Kasumi-1 (cell line): ENCODE measurements around the gene DAZAP1.
"Not testable (repeated sequence)": the region's sequence is repeated elsewhere in the genome, so short reads cannot be mapped to it uniquely, and the experiment has no call there.

Source experiments
- DNase-seq, 2 experiments: peaks; one replicate each; lab custom pipeline; 2025; lab: John Stamatoyannopoulos, UW

The DAZAP1 gene

DNA sequence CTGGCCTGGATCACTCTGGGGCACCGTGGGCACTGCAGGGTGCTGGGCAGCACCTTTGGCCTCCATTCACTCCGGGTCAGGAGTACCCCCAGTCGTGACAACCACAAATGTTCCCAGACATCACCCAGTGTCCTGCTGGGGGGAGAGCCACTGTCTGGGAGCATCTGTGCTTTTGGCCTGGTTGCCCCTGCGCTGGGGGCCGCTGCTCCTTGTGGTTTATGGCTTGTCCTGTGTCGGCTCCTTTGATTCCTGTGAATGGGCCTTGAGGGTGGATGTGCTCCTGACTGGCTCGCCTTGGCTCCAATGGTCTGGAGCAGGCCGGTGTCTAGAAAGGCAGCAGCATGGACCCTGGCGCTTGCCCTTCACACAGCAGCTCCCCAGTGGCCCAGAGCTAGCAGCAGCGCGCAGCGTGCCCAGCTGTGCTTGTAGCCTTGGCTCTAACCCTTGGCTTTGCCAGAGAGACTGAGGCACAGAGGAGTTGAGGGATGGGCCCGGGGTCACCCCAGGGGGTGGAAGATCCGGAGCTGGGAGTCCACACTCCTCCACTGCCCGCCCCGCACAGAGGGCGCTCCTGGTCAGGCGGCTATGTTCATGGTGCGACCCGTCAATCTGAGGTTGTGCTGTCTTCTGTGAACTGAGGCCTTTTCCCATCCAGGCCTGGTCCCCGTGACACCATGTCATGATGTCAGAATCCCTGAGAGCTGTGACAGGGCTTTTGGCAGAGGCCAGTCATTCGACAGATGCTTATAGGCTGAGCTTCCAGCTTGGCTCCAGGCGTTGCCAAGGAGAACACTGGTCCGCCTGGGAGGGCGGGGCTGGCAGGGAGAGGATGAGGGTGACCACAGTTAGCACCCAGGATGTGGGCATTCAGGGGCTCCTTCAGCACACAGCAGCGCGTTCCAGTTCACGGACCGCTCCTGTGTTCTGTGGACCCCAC is 4.1 kb downstream of the DAZAP1 start:
- no peak for DNase-seq

DNA sequence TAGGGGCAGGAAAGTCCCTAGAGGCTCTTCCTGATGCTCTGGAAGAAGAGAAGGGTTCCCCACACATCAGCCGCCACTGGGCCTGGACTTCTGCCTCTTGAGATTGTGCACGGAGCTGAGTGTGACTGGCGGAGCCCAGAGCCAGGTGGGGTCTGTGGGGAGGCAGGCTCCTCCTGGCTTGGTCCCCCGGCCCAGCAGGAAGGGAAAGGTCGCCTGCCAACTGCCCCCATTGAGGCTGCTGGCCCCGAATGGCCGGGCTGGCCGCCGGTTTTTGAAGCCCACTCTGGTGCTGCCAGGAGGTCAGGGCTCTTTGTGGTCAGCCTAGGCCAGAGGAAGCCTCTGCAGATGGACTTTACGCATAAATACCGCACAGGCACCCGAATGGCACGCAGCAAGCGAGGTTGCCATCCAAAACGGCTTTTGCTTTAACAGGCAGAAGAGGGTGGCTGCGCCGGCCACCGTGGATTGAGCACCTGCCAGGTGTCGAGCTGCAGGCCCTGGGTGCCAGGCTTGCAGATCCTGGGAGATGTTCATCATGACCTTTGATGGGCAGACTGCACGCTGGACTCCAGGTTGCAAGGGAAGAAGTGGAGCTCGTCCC is 5.0 kb downstream of the DAZAP1 start:
- DNase-seq, result no peak

DNA sequence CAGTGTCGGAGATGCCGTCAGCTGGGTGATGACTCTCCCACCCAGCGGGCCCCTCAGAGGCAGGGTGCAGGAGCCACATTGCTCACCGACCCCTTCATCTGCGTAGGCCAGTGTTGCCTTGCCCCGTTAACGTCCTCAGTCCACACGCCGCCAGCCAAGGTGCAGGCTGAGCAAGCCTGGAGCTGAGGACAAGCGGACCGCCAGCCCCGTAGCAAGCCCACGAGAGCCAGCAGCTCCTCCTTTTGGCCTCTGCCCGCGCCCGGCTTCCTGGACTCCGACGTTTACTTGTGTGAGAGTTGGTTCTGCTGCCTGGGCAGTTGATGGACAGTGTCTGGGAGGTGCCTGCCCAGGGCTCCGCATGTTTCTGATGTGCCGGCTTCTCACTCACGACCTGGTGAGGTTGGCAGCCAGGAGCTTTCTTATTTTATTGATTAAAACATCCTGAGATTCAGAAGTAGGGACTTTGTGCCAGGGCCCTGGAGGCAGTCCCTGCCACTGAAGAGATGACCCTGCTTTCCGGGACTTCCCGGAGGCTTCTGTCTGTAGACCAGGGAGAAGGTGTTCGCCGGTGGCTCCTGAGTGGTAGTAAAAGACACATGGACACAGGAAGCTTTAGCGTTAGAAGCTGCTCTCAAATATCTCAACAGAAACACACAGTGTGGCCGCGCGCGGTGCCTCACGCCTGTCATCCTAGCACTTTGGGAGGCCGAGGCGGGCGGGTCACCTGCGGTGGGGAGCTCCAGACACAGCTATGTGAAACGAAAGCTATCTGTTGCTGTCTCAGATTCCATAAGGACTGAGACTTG is 5.8 kb downstream of the DAZAP1 start:
- DNase-seq, result no peak

DNA sequence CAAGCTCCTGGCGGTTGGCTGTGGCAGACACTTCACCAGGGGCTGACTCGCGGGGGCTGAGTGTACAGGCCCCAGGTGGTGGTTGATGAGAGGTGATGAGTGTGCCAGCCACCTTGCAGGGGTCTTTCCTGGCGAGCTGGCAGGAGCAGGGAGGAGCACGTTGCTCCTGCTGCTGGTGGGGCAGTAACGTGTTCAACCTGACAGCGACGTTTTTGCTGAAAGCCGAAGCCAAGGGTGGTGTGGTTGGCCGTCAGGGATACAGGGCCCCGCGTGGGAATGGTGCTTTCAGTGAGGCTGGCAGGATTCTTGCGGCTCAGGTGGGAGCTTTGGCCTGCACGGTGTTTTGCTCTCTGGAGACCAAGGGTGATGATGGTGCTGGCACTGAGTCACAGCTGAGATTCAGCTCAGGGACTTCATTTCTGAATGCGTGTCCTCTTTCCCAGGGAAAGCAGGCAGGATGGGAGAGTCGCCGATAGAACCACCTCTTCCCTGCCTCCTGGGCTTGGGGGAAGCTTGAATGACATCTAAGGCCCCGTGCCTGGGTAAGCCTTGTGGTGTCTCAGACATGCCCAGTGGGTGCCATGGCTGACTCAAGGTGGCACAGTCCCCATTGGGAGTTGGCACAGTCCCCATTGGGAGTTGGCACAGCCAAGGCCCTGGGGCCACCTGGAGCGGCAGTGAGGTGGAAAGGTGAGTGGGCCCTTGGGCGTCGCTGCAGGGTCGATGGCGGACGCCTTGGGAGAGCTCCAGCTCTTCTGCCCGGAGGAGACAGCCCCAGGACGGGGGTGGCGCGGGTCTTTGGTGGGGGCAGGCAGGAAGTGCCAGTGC is 8.8 kb downstream of the DAZAP1 start:
- DNase-seq, result no peak

DNA sequence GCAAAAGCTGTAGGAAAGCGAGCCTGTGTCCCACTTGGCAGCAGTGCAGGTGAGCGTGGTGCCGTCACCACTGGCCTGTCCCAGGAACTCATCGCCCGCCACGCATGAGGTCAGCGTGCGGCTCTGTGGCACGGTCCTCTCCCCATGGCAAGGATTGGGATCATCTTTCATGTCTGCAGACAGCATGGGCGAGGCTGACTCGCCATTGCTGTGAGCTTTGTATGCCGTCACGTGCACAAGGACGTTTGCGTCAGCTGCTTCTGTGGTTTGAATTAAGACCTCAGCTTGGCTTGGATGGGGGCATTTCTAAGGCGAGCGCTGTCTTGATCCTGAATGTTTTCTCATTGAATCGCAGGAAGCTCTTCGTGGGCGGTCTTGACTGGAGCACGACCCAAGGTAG is 9.8 kb downstream of the DAZAP1 start:
- DNase-seq, result no peak

DNA sequence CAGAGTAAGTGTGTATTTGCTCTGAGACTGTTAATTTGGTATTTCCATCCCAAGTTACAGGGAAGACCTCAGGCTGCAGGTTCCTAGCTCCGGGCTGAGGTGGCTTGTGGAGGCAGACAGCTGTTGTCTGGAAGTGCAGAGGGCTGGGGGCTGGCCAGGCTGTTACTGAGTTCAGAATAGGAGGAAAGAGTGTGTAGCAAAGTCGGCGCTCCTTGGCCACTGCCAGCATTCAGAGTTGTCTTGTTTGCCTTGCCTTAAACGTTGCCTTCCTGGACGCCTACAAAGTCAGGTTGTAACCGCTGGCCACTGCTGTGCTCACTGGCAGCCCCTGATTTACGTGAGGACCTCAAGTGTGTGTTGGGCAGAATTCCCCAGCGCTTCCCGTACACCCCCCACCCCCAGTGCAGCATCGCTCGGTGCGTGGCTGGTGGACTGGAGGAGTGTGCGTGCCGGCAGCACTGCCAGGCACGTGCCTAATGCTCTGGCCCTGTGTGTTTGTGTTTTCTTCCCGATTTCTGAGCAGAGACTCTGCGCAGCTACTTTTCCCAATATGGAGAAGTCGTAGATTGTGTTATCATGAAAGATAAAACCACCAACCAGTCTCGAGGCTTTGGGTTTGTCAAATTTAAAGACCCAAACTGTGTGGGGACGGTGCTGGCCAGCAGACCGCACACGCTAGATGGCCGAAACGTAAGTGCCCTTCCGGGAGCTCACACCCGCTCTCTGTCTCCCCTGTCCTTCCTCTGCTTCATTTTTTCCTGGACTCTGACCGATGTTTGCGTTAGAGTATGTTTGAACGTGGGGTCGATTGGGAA is 10.5 kb downstream of the DAZAP1 start:
- DNase-seq, result no peak

DNA sequence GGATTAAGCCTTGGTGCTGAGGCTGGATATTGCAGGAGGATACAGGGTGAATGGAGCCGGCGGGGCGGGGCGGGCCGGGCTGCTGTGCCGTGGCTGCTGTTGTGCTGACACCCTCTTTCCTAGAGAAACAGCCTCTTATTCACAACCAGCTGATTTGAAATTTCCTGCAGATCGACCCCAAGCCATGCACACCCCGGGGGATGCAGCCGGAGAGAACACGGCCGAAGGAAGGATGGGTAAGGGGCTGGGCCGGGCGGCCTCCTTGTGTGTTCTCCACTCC is 11.1 kb downstream of the DAZAP1 start:
- DNase-seq, result no peak

DNA sequence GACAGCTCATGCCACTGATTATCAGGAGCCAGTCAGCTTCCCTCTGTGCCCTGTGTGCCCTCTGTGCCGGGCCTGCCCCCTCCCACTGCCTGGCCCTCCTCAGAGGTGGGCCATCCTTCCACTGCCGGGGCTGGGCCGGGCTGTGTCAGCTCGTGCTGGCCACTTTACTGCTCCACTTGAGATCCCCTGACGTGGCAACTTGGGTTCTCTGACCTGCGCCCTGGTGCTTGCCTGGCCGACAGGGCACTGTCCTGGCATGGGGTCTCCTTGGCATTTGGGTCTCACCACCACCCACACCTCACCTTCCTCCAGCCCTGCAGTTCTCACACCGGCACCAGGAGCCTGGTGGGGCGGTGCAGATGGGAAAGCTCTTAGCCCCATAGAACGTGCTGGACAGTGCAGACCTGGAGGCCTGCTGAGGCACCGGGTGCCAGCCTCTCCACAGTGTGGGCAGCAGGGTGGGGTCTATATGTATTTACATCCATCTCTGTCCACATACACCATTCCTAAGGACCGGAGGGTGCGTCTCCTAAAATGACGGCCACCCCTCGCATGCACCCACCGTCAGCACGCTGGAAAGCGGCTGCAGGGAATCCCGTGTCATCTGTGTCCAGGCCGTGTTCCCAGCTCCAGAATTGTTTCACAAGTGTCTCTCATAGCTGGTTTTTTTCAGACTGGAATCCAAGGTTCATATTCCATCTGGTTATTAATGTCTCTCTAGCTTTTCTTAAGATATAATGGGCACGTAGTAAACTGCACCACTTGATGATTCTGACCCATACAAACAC is 11.8 kb downstream of the DAZAP1 start:
- DNase-seq, result no peak

DNA sequence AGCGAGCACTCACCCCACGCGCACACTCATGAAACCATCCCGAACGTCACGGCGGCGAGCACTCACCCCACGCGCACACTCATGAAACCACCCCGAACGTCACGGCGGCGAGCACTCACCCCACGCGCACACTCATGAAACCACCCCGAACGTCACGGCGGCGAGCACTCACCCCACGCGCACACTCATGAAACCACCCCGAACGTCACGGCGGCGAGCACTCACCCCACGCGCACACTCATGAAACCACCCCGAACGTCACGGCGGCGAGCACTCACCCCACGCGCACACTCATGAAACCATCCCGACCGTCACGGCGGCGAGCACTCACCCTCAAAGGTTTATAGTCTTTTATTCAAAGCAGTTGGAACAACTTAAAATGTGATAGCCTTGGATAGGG is 12.7 kb downstream of the DAZAP1 start:
- not testable (repeated sequence) for DNase-seq

DNA sequence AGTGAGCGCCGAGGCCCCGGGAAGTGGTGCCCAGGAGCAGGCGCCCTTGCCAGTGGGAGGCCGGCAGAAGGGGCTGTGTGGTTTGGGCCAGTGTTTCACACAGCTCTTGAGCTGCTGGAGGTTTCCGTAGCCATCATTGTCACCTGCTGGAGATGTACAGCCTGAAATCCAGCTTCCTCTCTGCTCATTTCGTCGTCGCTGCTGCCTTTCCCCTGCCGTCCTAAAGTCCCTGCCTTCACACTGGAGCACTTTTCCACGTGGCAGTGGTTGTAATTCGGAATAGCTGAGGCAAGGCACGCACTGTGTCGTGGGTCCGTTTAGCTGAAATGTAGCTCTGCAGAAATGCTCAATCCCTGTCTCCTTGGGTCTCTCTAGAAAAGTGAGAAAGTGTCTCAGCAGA is 13.2 kb downstream of the DAZAP1 start:
- no peak for DNase-seq

DNA sequence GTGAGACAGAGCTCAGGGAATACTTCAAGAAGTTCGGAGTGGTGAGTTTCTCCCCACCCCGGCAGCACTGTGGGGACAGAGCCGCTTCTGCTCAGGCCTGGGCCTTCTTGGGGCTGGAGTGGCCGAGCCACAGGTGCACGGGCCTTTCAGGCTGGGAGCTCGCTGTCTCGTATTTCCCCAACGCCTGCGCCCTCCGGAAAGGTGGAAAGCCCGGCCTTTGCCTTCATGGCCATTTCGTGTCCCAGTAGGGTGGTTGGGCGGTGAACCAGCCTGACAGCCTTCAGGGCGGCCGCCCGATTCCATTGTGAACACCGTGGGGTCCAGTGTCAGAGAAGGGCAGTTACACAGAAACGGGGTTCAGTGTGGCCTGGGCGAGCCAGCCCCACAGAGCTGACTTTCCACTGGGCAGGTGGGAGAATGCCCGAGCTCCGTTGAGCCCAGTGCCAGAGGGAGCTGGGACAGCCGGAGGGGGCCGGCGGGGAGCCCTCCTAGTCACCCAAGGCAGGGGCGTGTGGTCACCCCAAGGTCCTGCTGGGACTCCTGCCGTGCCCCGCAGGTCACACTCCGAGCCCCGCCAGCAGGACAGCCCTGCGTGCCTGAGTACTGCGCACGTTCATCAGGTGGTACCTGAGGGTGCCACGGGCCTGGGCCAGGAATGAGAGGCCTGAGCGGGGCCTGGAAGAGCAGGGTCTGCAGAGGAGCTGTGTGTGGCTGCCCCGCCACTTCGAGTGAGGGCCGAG is 14.0 kb downstream of the DAZAP1 start:
- no peak for DNase-seq

DNA sequence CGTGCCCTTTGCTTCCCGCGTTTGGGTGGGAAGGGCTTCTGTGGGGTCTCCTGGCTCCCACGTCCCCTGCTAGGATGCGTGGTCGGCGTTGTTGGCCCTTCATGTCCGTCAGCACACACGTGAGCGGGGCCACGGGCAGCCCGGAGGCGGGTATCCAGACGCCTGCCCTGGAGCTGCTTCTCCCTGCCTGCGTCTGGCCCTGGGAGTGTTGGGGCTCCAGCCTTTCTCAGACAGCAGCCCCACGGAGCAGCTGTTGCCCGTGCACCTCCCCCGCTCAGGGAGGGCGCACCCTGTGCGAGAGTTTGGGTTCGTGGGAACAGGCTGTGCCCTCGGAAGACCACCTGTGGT is 14.5 kb downstream of the DAZAP1 start:
- no peak for DNase-seq

DNA sequence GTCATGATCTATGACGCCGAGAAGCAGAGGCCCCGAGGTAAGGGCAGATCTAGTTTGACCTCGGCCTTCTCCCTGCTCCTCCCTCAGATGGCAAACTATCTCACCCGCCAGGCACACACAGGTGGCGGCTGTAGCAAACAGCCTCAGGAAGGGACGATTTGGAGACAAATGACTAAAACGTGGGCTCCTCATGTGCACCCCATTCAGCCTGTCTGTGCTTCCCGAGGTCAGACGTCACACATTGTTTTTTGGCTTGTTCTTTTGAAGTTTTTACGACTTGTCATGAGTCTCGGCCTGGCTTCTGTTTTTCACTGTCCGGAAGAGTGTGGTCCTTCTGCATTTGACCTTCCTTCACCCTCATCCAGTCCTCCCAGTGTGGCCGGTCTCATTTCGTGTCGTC is 15.0 kb downstream of the DAZAP1 start:
- no peak for DNase-seq

DNA sequence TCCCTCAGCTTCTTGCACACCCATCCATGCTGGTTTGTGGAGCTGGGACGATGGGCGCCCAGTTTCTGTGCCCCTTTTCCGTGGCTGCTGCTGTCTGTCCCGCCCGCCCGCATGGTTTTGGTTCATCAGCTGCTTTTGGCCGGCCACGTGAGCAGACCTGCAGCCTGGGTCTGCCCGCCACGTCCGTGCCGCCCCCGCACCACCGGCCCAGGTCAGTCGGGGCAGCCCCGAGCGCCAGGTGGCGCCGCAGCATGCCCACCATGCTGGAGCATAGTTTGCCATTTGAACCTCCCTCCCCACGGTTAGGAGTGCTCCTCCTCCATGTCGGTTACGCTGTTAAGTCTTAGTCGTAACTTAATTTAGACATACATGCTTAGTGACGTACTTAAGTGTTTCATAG is 15.6 kb downstream of the DAZAP1 start:
- no peak for DNase-seq

DNA sequence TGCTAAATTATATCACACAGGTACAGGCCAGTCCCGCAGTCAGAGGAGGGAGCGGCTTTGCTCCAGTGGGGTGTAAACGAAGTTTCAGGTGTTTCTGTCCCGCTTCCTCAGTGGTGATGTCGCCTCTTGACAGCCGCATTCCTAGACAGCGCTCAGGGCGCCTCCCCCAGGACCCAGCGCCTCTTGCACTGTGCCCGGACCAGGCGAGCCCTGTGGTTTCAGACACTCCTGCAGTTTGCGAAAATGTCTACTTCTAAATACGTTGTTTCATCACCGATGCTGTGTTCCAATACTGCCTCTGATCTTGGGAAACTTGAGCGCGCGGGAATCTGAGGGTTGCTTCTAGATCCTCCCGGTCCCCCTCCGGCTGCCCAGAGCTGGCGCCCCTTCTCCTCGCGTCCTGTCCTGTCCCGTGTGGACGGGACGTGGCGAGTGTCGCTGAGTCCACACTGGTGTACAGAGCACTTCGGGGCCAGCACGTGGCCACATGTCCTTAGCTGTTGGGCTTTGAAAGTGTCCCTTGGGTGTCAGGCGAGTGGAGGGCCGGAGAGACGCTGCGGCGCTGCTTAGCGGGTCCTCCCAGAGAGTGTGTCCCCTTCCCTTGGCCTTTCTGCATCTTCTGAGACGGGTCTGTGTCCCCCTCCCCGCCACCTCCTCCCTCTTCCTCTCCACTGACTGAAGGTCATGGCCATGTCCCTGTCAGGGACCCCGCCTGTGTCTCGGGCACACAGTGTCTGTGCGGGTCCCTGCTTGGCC is 16.2 kb downstream of the DAZAP1 start:
- DNase-seq, result no peak

DNA sequence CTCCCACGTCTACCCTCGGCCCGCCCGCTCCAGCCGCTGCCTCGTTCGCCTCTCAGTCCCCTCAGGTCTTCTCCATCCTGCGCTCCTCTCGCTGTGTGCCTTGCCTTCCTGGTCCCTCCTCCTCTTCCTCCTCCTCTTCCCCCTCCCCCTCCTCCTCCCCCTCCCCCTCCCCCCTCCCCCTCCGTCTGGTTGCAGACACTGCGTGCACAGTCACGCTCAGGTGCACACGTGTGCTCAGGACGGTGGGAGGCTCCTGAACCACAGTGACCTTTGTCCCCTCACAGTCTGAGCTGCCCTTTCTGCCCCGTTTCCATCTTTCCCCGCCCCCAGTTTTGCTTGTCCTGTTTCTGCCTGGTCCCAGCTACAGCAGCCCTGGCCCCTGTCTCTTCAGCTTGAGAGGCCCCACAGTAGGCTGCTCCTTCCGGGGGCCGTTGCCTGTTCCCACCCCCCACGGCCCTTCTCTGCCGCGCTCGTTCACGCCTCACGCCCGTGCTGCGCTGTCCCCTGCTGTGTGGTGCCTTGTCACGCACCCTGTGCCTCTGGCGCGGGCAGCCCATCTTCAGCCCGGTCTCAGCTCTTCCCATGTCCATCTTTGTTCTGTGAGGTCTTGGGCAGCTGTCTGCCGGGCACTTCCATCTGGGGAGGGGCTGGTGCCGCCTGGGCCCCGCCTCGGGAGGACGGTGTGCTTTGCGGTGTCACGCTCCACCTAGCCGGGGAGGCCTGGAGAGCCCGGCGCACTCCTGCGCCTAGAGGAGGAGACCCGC is 17.0 kb downstream of the DAZAP1 start:
- no peak for DNase-seq

DNA sequence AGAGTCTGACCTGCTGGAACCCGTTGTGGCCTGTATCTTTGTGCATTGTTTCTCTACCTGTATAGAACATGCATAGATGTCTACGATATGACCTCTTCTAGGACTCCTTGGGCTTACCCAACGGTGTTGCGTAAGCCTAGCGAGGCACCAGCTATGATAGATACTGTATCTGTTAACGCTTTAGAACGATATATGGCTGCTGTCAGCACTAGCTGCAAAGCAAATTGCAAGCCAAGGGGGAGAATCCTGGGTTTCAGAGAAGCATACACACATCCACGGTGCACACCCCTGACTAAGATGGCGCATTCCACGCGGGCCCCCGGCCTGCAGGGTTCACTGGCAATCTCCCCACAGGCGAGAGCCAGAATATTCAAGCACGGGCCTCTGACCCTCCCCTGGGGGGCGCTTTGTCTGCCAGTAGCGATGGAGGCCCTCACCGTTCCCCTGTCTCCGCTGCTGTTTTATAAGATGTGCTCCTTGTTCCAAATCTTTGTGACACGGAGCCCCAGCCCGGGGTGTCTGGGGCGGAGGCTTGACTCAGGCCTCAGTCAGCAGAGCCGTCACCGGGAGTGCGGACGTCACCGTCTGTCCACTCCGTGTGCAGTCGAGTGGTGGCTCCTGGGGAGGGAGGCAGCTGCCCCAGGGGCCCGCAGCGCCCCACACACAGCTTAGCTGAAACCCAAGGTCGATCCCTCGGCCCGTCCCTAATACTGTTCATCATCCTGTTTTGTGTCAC is 17.9 kb downstream of the DAZAP1 start:
- DNase-seq, result no peak

DNA sequence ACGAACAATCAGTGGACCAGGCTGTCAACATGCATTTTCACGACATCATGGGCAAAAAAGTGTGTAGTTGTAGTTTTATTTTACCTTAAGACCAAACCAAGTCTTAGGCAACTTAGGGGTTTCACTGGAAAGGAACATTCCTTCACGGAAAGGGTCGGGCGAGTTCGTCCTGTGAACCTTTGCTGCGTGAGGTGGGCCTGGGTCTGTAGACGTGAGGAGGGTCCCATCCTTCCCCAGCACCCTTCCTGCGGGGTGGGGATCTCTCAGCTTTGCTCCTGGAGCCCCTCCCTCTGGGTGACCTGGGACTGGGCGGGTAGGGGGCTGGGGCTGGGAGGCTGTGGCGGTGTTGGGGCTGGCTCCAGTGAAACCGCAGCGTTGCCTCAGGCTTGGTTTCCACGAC is 18.5 kb downstream of the DAZAP1 start:
- DNase-seq, result no peak
